DOHH2 (cell line): Measurements from ENCODE around the gene TMEM161A.

Experiments
- H3F3A ChIP-seq: fragments of 200-600 bp; sonication (generic), shearing (Covaris generic); 2 replicates; pipeline ENCODE4 v1.6.0; 2016; ENCODE audit warnings: antibody characterized with exemption, mild to moderate bottlenecking; ENCODE audit not compliant: control insufficient read depth, insufficient read depth
- H3K27ac ChIP-seq: fragments of 200-600 bp; sonication (generic); 2 replicates; pipeline ENCODE4 v1.5.1; 2014; ENCODE audit warnings: low read depth, mild to moderate bottlenecking, low read length, moderate library complexity
- H3K27me3 ChIP-seq: fragments of 200-600 bp; sonication (generic); 2 replicates; pipeline ENCODE4 v1.6.1; 2014; ENCODE audit warnings: mild to moderate bottlenecking, low read length, mixed read lengths; ENCODE audit not compliant: control insufficient read depth
- H3K36me3 ChIP-seq: fragments of 200-600 bp; sonication (generic); 2 replicates; pipeline ENCODE4 v1.6.1; 2014; ENCODE audit warnings: mild to moderate bottlenecking, low read length, moderate library complexity, mixed read lengths; ENCODE audit not compliant: control insufficient read depth
- H3K4me1 ChIP-seq: fragments of 200-600 bp; sonication (generic); 2 replicates; pipeline ENCODE4 v1.6.1; 2014; ENCODE audit warnings: mild to moderate bottlenecking, low read length, mixed read lengths; ENCODE audit not compliant: control insufficient read depth
- H3K4me2 ChIP-seq: fragments of 200-600 bp; sonication (generic); 2 replicates; pipeline ENCODE4 v1.6.0; 2014; ENCODE audit warnings: mild to moderate bottlenecking, low read length, moderate library complexity
- H3K4me3 ChIP-seq: fragments of 200-600 bp; sonication (generic); 2 replicates; pipeline ENCODE4 v1.5.1; 2014; ENCODE audit warnings: mild to moderate bottlenecking, low read length, mixed read lengths
- H3K79me2 ChIP-seq: fragments of 200-600 bp; sonication (generic); 2 replicates; pipeline ENCODE4 v1.6.1; 2014; ENCODE audit warnings: mild to moderate bottlenecking, low read length, mixed read lengths; ENCODE audit not compliant: control insufficient read depth
- H3K9me2 ChIP-seq: fragments of 200-600 bp; sonication (generic); replicated peaks from 2 replicates; pipeline ENCODE4 v1.6.1; 2014; ENCODE audit warnings: mild to moderate bottlenecking, low read length, mixed read lengths; ENCODE audit not compliant: control insufficient read depth
- H3K9me3 ChIP-seq: fragments of 200-600 bp; sonication (generic); 2 replicates; pipeline ENCODE4 v1.6.1; 2014; ENCODE audit warnings: antibody characterized with exemption, low read length, mixed read lengths; ENCODE audit not compliant: control insufficient read depth, insufficient read depth
- H4K20me1 ChIP-seq: fragments of 200-600 bp; sonication (generic); 2 replicates; pipeline ENCODE4 v1.6.0; 2014; ENCODE audit warnings: low read depth, mild to moderate bottlenecking, antibody characterized with exemption, low read length, moderate library complexity; ENCODE audit not compliant: control insufficient read depth, insufficient read depth
- EZH2phosphoT487 ChIP-seq: fragments of 200-600 bp; sonication (generic); IDR thresholded peaks from 2 replicates; pipeline ENCODE4 v1.6.1; 2017; ENCODE audit warnings: borderline replicate concordance, mild to moderate bottlenecking, antibody characterized with exemption, low read length, moderate library complexity, mixed read lengths
- TF ChIP-seq, protein P1 (sequence below): fragments of 200-600 bp; sonication (generic); IDR thresholded peaks from one replicate; pipeline ENCODE4 v1.5.1; 2014; ENCODE audit warnings: antibody characterized with exemption, mild to moderate bottlenecking, low read depth, low read length; ENCODE audit not compliant: poor library complexity, severe bottlenecking

TMEM161A gene

DNA sequence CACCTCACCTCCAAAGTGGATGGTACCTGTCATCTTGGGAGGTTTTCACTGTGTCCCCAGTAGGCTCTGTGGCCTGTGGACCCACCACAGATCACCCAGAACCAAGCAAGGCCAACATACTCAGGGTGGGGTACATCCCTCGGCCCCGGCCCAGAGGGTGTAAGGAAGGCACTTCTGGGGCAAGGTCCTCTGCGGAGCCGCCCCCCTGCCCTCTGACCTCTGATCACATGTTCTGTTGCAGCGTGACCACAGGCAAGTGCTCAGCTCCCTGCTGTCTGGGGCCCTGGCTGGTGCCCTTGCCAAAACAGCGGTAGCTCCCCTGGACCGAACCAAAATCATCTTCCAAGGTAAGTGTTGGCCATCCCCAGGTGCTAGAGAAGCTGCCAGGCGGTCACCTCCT is 36.7 kb downstream of the TMEM161A start:
- Histone ChIP-seq H3K4me2 (no peak overlapping the region), H3K9me3 (no peaks in the 10 kb centered on the region), H3K36me3 (no peaks in the 10 kb centered on the region), H3K9me2 (no peaks in the 10 kb centered on the region), H3F3A (no peaks in the 10 kb centered on the region), H3K79me2 (no peaks in the 10 kb centered on the region), H3K27ac (no peak overlapping the region), H4K20me1 (no peaks in the 10 kb centered on the region), H3K4me3 (no peak overlapping the region), H3K27me3 (no peaks in the 10 kb centered on the region), H3K4me1 (no peaks in the 10 kb centered on the region)
- TF ChIP-seq, protein P1, sequence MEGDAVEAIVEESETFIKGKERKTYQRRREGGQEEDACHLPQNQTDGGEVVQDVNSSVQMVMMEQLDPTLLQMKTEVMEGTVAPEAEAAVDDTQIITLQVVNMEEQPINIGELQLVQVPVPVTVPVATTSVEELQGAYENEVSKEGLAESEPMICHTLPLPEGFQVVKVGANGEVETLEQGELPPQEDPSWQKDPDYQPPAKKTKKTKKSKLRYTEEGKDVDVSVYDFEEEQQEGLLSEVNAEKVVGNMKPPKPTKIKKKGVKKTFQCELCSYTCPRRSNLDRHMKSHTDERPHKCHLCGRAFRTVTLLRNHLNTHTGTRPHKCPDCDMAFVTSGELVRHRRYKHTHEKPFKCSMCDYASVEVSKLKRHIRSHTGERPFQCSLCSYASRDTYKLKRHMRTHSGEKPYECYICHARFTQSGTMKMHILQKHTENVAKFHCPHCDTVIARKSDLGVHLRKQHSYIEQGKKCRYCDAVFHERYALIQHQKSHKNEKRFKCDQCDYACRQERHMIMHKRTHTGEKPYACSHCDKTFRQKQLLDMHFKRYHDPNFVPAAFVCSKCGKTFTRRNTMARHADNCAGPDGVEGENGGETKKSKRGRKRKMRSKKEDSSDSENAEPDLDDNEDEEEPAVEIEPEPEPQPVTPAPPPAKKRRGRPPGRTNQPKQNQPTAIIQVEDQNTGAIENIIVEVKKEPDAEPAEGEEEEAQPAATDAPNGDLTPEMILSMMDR: no peak
- no peak for TF ChIP-seq EZH2phosphoT487

DNA sequence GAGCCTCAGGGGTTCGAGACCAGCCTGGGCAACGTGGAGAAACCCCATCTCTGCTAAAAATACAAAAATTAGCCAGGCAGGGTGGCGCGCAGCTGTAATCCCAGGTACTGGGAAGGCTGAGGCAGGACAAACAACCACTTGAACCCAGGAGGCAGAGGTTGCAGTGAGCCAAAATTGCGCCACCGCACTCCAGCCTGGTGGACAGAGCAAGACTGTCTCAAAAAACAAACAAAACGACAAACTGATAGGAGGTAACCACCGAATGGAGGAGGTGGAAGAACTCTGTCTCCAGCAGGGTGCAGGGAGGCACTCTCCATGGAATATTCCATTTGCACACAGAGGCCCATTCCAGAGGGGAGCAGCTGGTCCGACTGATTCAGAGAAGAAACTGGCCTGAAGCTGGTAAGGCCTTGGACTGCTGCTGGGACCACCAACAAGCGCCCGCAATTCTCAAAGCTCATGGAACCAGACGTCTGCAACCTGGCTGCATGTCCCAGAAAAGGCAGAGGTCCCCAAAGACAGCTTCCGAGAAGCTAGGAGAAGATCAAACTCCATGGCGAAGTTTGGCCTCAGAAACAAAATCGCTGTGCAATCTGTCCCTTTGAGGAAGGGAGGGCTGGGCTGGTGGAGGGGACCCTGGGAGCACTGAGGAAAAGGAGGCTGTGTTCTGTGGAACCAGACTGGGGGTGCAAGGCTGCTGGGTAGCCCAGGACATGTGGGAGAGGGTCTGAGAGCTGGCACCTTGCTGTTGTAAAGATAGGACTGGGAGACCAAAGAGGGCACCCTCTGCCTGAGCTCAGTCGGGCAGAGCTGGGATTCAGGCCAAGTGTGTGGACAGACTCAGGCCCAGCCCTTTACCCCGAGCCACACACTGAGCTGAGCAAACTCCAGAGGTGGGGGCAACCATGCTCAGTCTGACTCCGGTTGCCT is 39.3 kb downstream of the TMEM161A start:
- H3K36me3 ChIP-seq: no peaks in the 10 kb centered on the region
- H3K9me3 ChIP-seq: no peaks in the 10 kb centered on the region

DNA sequence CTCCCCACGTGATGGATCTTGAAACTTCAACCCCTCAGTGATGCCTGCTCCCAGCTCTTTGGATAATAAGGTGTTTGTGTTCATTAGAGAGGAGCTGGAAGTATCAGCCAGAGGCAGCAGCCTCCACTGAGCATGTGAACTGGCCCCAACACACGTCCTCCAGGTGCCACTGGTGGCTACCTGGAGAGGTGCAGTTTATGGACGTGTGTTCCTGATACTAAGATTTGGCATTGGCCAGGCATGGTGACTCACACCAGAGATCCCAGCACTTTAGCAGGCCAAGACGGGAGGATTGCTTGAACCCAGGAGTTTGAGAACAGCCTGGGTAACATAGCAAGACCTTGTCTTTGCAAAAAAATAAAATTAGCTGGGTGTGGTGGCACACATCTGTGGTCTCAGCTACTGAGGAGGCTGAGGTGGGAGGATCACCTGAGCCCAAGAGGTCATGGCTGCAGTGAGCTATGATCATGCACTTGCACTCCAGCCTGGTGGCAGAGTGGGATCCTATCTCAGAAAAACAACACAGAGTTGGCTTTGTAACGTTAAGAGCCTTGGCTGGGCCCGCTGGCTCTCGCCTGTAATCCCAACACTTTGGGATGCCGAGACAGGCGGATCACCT is 40.1 kb downstream of the TMEM161A start:
- Histone ChIP-seq H3K27me3 (no peaks in the 10 kb centered on the region), H3K36me3 (no peaks in the 10 kb centered on the region), H4K20me1 (no peaks in the 10 kb centered on the region), H3K9me2 (no peaks in the 10 kb centered on the region), H3K4me3 (no peak overlapping the region), H3K4me2 (no peak overlapping the region), H3K9me3 (no peaks in the 10 kb centered on the region), H3K79me2 (no peaks in the 10 kb centered on the region), H3K27ac (no peak overlapping the region), H3F3A (no peaks in the 10 kb centered on the region), H3K4me1 (no peaks in the 10 kb centered on the region)
- TF ChIP-seq, protein P1: no peak
- TF ChIP-seq EZH2phosphoT487: no peak

More for the DNA sequence above, 39.3 kb downstream of the TMEM161A start:
- no peaks in the 10 kb centered on the region for H3K27me3 ChIP-seq
- H3K4me2 ChIP-seq: no peak overlapping the region
- no peaks in the 10 kb centered on the region for H3K4me1 ChIP-seq
- H3F3A ChIP-seq: no peaks in the 10 kb centered on the region
- H3K79me2 ChIP-seq: no peaks in the 10 kb centered on the region
- no peak overlapping the region for H3K4me3 ChIP-seq
- TF ChIP-seq, protein P1: no peak
- TF ChIP-seq EZH2phosphoT487: no peak
- H3K9me2 ChIP-seq: no peaks in the 10 kb centered on the region
- H3K27ac ChIP-seq: no peak overlapping the region
- no peaks in the 10 kb centered on the region for H4K20me1 ChIP-seq
